Right atrium auricular region (tissue), 2 donors: ENCODE measurements around the gene ADD1. TPM values are rescaled to one million over a fixed set of nuclear protein-coding genes. Genes with fewer than 3 reads are reported as not detected.

Experiments
- DNase-seq: peaks from one replicate; pipeline ENCODE4 v3.0.0-alpha.2; 2019; ENCODE audit warnings: low spot score
- H3K27ac ChIP-seq, 2 donors: fragments of 200-600 bp; sonication (generic); 1 replicate in 1 of 2; 2 replicates in 1 of 2; pipeline ENCODE4 v1.5.1; 2016 to 2019
- H3K27me3 ChIP-seq, 2 donors: fragments of 200-600 bp; sonication (generic); one replicate each; pipeline versions ENCODE4 v1.5.1 to v1.6.0; 2017 to 2019
- H3K36me3 ChIP-seq: fragments of 200-600 bp; sonication (generic); one replicate; pipeline ENCODE4 v1.5.1; 2016
- H3K4me1 ChIP-seq, 2 donors: fragments of 200-600 bp; sonication (generic); one replicate each; pipeline versions ENCODE4 v1.5.1 to v1.6.0; 2017 to 2019
- H3K4me3 ChIP-seq, 2 donors: fragments of 200-600 bp; sonication (generic); 1 replicate in 1 of 2; 2 replicates in 1 of 2; pipeline ENCODE4 v1.5.1; 2017 to 2019; ENCODE audit warnings: mild to moderate bottlenecking in 1 of 2, moderate library complexity in 1 of 2
- H3K9me3 ChIP-seq, 2 donors: fragments of 200-600 bp; sonication (generic); one replicate each; pipeline ENCODE4 v1.5.1; 2019
- CTCF ChIP-seq, 2 donors: fragments of 200-600 bp; sonication (generic); IDR thresholded peaks; one replicate each; pipeline ENCODE4 v1.5.1; 2019; ENCODE audit warnings: antibody characterized with exemption in 2 of 2
- total RNA-seq, 2 donors: library from RNA; depleted of rRNA; stranded (reverse); fragments of >200 nt; gene quantifications; one replicate each; pipeline ENCODE4 v1.1.0, GENCODE V29; 2016

Gene ADD1
- total RNA-seq, 2 donors from 2014 or later, result 171 to 196 TPM

- Histone ChIP-seq H3K36me3 (peaks cover 77% of the 10 kb centered on the region), H3K4me3 (no peak overlapping the region), H3K27me3 (no peaks in the 10 kb centered on the region), H3K4me1 (peaks cover 3 to 15% of the 10 kb centered on the region in 2 donors), H3K9me3 (no peaks in the 10 kb centered on the region), H3K27ac (no peak overlapping the region)
- DNase-seq, result peak; percentile 57
- no peak for TF ChIP-seq CTCF (IDR thresholded peaks at IDR 0.05)
Measured at GRCh38 chr4:2940267-2941137, 96.9 kb downstream of the ADD1 start.

- DNase-seq, result peak; percentile 49
- H3K9me3 ChIP-seq, result no peaks in the 10 kb centered on the region
- no peaks in the 10 kb centered on the region for H3K27me3 ChIP-seq
- no peak overlapping the region for H3K4me3 ChIP-seq
- H3K27ac ChIP-seq, result no peak overlapping the region
- peaks cover 0 to 6% of the 10 kb centered on the region in 2 donors for H3K4me1 ChIP-seq
- TF ChIP-seq CTCF (IDR thresholded peaks at IDR 0.05), result no peak
- H3K36me3 ChIP-seq, result peaks cover 84% of the 10 kb centered on the region
Measured at GRCh38 chr4:2941138-2942036, 97.7 kb downstream of the ADD1 start.

GRCh38 chr4:2942037-2942531 lies 98.4 kb downstream of the ADD1 start:
- Histone ChIP-seq H3K27me3 (no peaks in the 10 kb centered on the region), H3K9me3 (no peaks in the 10 kb centered on the region), H3K27ac (no peak overlapping the region), H3K36me3 (peaks cover 91% of the 10 kb centered on the region), H3K4me1 (peaks cover 0 to 3% of the 10 kb centered on the region in 2 donors), H3K4me3 (no peak overlapping the region)
- DNase-seq, result peak; percentile 43
- TF ChIP-seq CTCF (IDR thresholded peaks at IDR 0.05), result no peak

- H3K4me3 ChIP-seq, result no peak overlapping the region
- no peak overlapping the region for H3K27ac ChIP-seq
- no peaks in the 10 kb centered on the region for H3K9me3 ChIP-seq
- no peak for DNase-seq
- H3K27me3 ChIP-seq, result no peaks in the 10 kb centered on the region
- H3K4me1 ChIP-seq, result no peaks in the 10 kb centered on the region
- no peak for TF ChIP-seq CTCF (IDR thresholded peaks at IDR 0.05)
- peaks cover 98% of the 10 kb centered on the region for H3K36me3 ChIP-seq
Measured at GRCh38 chr4:2942532-2943363, 99.1 kb downstream of the ADD1 start.

GRCh38 chr4:2943364-2944090 lies 99.9 kb downstream of the ADD1 start:
- no peaks in the 10 kb centered on the region for H3K9me3 ChIP-seq
- H3K4me1 ChIP-seq, result no peaks in the 10 kb centered on the region
- TF ChIP-seq CTCF (IDR thresholded peaks at IDR 0.05), result no peak
- H3K27me3 ChIP-seq, result no peaks in the 10 kb centered on the region
- H3K27ac ChIP-seq, result no peak overlapping the region
- H3K4me3 ChIP-seq, result no peak overlapping the region
- H3K36me3 ChIP-seq, result peaks cover 97% of the 10 kb centered on the region
- no peak for DNase-seq
